DOHH2 (cell line): Measurements from ENCODE around the gene TMEFF2.

Source experiments
- EZH2phosphoT487 ChIP-seq: fragments of 200-600 bp; sonication (generic); IDR thresholded peaks from 2 replicates; pipeline ENCODE4 v1.6.1; 2017; ENCODE audit warnings: borderline replicate concordance, mild to moderate bottlenecking, antibody characterized with exemption, low read length, moderate library complexity, mixed read lengths
- TF ChIP-seq, protein P1 (sequence below): fragments of 200-600 bp; sonication (generic); IDR thresholded peaks from one replicate; pipeline ENCODE4 v1.5.1; 2014; ENCODE audit warnings: antibody characterized with exemption, mild to moderate bottlenecking, low read depth, low read length; ENCODE audit not compliant: poor library complexity, severe bottlenecking

DNA sequence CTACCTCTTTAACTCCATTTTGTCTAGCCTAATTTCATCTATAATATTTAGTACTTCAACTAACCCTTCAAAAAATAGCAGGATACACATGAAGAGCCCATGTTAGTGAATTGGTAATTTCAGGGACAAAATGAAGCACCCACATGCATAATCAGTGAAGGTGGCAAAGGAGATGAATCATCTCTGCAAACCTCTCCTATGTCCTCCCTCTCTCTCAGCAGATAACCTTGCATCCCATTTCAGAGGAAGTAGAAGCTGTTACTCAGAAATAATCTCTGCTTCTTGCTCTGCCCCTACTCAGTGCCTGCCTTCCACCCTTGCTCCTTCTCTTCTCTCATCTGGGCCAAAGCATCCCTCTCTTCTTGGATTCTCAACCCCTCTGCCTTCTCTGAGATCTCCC is 287.6 kb downstream of the TMEFF2 start:
- TF ChIP-seq, protein P1, sequence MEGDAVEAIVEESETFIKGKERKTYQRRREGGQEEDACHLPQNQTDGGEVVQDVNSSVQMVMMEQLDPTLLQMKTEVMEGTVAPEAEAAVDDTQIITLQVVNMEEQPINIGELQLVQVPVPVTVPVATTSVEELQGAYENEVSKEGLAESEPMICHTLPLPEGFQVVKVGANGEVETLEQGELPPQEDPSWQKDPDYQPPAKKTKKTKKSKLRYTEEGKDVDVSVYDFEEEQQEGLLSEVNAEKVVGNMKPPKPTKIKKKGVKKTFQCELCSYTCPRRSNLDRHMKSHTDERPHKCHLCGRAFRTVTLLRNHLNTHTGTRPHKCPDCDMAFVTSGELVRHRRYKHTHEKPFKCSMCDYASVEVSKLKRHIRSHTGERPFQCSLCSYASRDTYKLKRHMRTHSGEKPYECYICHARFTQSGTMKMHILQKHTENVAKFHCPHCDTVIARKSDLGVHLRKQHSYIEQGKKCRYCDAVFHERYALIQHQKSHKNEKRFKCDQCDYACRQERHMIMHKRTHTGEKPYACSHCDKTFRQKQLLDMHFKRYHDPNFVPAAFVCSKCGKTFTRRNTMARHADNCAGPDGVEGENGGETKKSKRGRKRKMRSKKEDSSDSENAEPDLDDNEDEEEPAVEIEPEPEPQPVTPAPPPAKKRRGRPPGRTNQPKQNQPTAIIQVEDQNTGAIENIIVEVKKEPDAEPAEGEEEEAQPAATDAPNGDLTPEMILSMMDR: no peak
- TF ChIP-seq EZH2phosphoT487: no peak
